ENCODE results near the gene OPRM1.
"Not testable (repeated sequence)": the region's sequence is repeated elsewhere in the genome, so short reads cannot be mapped to it uniquely, and the experiment has no call there.

Gene OPRM1

GRCh38 chr6:154140743-154141142, 101.7 kb downstream of the OPRM1 start:
- no peak for DNase-seq (ENCODE audit: low read depth in 2 of 2)

- no peak for DNase-seq (ENCODE audit: low read depth in 2 of 2)
Measured at GRCh38 chr6:154143753-154144152, 104.7 kb downstream of the OPRM1 start.

GRCh38 chr6:154154389-154154967, 115.4 kb downstream of the OPRM1 start:
- DNase-seq (ENCODE audit: low read depth in 2 of 2), result peak; percentile 23 to 32

GRCh38 chr6:154156135-154156896, 117.3 kb downstream of the OPRM1 start:
- DNase-seq (ENCODE audit: low read depth in 2 of 2), result peak in 1 of 2 experiments; percentile 5

- no peak for DNase-seq (ENCODE audit: low read depth in 2 of 2)
Measured at GRCh38 chr6:154157082-154157481, 118.0 kb downstream of the OPRM1 start.

- DNase-seq (ENCODE audit: low read depth in 2 of 2), result no peak
Measured at GRCh38 chr6:154157706-154158105, 118.7 kb downstream of the OPRM1 start.

- no peak for DNase-seq (ENCODE audit: low read depth in 2 of 2)
Measured at GRCh38 chr6:154159126-154159525, 120.1 kb downstream of the OPRM1 start.

- DNase-seq (ENCODE audit: low read depth in 2 of 2), result no peak
Measured at GRCh38 chr6:154161689-154162088, 122.6 kb downstream of the OPRM1 start.

- DNase-seq (ENCODE audit: low read depth in 2 of 2), result peak; percentile 53 to 58
Measured at GRCh38 chr6:154164397-154164796, 125.4 kb downstream of the OPRM1 start.

- no peak for DNase-seq (ENCODE audit: low read depth in 2 of 2)
Measured at GRCh38 chr6:154165478-154165877, 126.4 kb downstream of the OPRM1 start.

GRCh38 chr6:154166140-154166539, 127.1 kb downstream of the OPRM1 start:
- DNase-seq (ENCODE audit: low read depth in 2 of 2), result no peak

- no peak for DNase-seq (ENCODE audit: low read depth in 2 of 2)
Measured at GRCh38 chr6:154167126-154167525, 128.1 kb downstream of the OPRM1 start.

GRCh38 chr6:154169193-154169847, 130.3 kb downstream of the OPRM1 start:
- no peak for DNase-seq (ENCODE audit: low read depth in 2 of 2)

- no peak for DNase-seq (ENCODE audit: low read depth in 2 of 2)
Measured at GRCh38 chr6:154170106-154170505, 131.1 kb downstream of the OPRM1 start.

- not testable (repeated sequence) for DNase-seq (ENCODE audit: low read depth in 2 of 2)
Measured at GRCh38 chr6:154172393-154172792, 133.4 kb downstream of the OPRM1 start.

GRCh38 chr6:154179434-154179833, 140.4 kb downstream of the OPRM1 start:
- DNase-seq (ENCODE audit: low read depth in 2 of 2), result no peak

- DNase-seq (ENCODE audit: low read depth in 2 of 2), result no peak
Measured at GRCh38 chr6:154187203-154187602, 148.2 kb downstream of the OPRM1 start.

- DNase-seq (ENCODE audit: low read depth in 2 of 2), result no peak
Measured at GRCh38 chr6:154187714-154188113, 148.7 kb downstream of the OPRM1 start.

- DNase-seq (ENCODE audit: low read depth in 2 of 2), result no peak
Measured at GRCh38 chr6:154196333-154196885, 157.4 kb downstream of the OPRM1 start.

- DNase-seq (ENCODE audit: low read depth in 2 of 2), result peak; percentile 54
Measured at GRCh38 chr6:154197196-154197860, 158.3 kb downstream of the OPRM1 start.

GRCh38 chr6:154201688-154202087, 162.6 kb downstream of the OPRM1 start:
- DNase-seq (ENCODE audit: low read depth in 2 of 2), result not testable (repeated sequence)

- DNase-seq (ENCODE audit: low read depth in 2 of 2), result no peak
Measured at GRCh38 chr6:154202339-154202738, 163.3 kb downstream of the OPRM1 start.

All from fibroblast of skin of left biceps (primary cell).